H1 (cell line): ENCODE measurements around the gene OTC. TPM values are rescaled to one million over a fixed set of nuclear protein-coding genes. Genes with fewer than 3 reads are reported as not detected.

Experiments used
- ATF3 ChIP-seq: IDR thresholded peaks from 2 replicates; pipeline ENCODE4 v1.6.1; 2011; ENCODE audit warnings: low read depth, mild to moderate bottlenecking, low read length; ENCODE audit not compliant: insufficient read depth
- BACH1 ChIP-seq: IDR thresholded peaks from 2 replicates; pipeline ENCODE4 v1.6.1; 2012; ENCODE audit warnings: low read length, improper control_type of control experiment
- CHD7 ChIP-seq: fragments of 300-600 bp; sonication (generic); IDR thresholded peaks from 2 replicates; pipeline ENCODE4 v1.7.1; 2012; ENCODE audit warnings: low read length, moderate library complexity, mild to moderate bottlenecking, inconsistent platforms; ENCODE audit not compliant: insufficient replicate concordance
- CTBP2 ChIP-seq: IDR thresholded peaks from 2 replicates; pipeline ENCODE4 v1.7.0; 2011; ENCODE audit warnings: borderline replicate concordance, mild to moderate bottlenecking, moderate library complexity, mixed read lengths, low read length; ENCODE audit not compliant: insufficient read depth, insufficient read length
- EP300 ChIP-seq, 2 experiments: IDR thresholded peaks; 1 replicate in 1 of 2; 2 replicates in 1 of 2; pipeline ENCODE4 v1.6.1; 2011 to 2012; ENCODE audit warnings: low read depth in 2 of 2, low read length in 2 of 2, mild to moderate bottlenecking in 2 of 2, borderline replicate concordance in 1 of 2, inconsistent platforms in 1 of 2, moderate library complexity in 1 of 2
- GABPA ChIP-seq: IDR thresholded peaks from 2 replicates; pipeline ENCODE4 v1.6.1; 2011; ENCODE audit warnings: mild to moderate bottlenecking, low read length, moderate library complexity, borderline replicate concordance; ENCODE audit not compliant: insufficient read depth
- NRF1 ChIP-seq: IDR thresholded peaks from 2 replicates; pipeline ENCODE4 v1.6.1; 2011; ENCODE audit warnings: mild to moderate bottlenecking, low read depth, low read length, improper control_type of control experiment
- POLR2AphosphoS5 ChIP-seq: IDR thresholded peaks from 2 replicates; pipeline ENCODE4 v1.6.1; 2011; ENCODE audit warnings: low read depth, low read length
- POU5F1 ChIP-seq: IDR thresholded peaks from 2 replicates; pipeline ENCODE4 v1.6.1; 2011; ENCODE audit warnings: low read depth, mild to moderate bottlenecking, low read length, moderate library complexity
- SP2 ChIP-seq: IDR thresholded peaks from 2 replicates; pipeline ENCODE4 v1.6.1; 2012; ENCODE audit warnings: mild to moderate bottlenecking, low read length, inconsistent platforms
- polyA plus RNA-seq, 7 experiments: library from polyadenylated mRNA; depleted of rRNA in 3 of 7; stranded (reverse) in 5 of 7; unstranded in 2 of 7; fragments of >200 nt in 5 of 7; fragments of 200-250 nt in 2 of 7; gene quantifications; 1 replicate in 5 of 7; 2 replicates in 1 of 7; 4 replicates in 1 of 7; pipeline versions ENCODE4 v1.2.1 to v1.2.3, GENCODE V29; 2011 to 2013; ENCODE audit warnings: missing spikeins in 2 of 7, mixed read lengths in 2 of 7
- total RNA-seq: library from RNA; stranded (reverse); fragmentation: NEBNext Ultra II Directional; extraction: Animal tissue kit (Norgen Biotek cat#: 25700); gene quantifications from 2 replicates; pipeline ENCODE4 v1.2.1, GENCODE V29; 2021

OTC gene
- total and polyA plus RNA-seq, 2 of the 8 experiments (the other 6 are each of a cell fraction or from before 2014, with no cell fraction given): not detected

- TF ChIP-seq CHD7: no peak
- no peak for TF ChIP-seq NRF1
- TF ChIP-seq SP2: no peak
- TF ChIP-seq CTBP2: no peak
- TF ChIP-seq POU5F1: no peak
- no peak for TF ChIP-seq BACH1
- no peak for TF ChIP-seq ATF3
- no peak for TF ChIP-seq POLR2AphosphoS5
- no peak for TF ChIP-seq EP300 (IDR thresholded peaks at IDR 0.05; ENCODE audit: borderline replicate concordance in 1 of 2, low read depth in 2 of 2, low read length in 2 of 2)
- TF ChIP-seq GABPA: no peak
These were observed 15.7 kb upstream of the OTC start (continued) for GRCh38 chrX:38336538-38337240.
